IMR-90 (cell line): ENCODE data around the gene LUZP2. TPM values are rescaled to one million over a fixed set of nuclear protein-coding genes. Genes with fewer than 3 reads are reported as not detected.

Source experiments
- ATAC-seq: fragments of 200-7000 bp; cut with Tn5 transposase; 2 replicates; pipeline ENCODE4 v1.9.1; 2020; ENCODE audit warnings: low read depth, mild to moderate bottlenecking, moderate library complexity
- BruUV-seq: library from RNA; stranded (reverse); fragments of 400-500 nt; replicated peaks from 2 replicates; lab custom pipeline; 2021; lab: Mats Ljungman, UMichigan
- CTCF ChIA-PET: fragments of 300-600 bp; formaldehyde crosslinking; extraction: SDS; loops from one replicate; lab custom pipeline; 2021; ENCODE audit warnings: antibody characterized with exemption; lab: Yijun Ruan, JAX
- POLR2A ChIA-PET: fragments of 300-600 bp; sonication (Branson Sonifier 250); formaldehyde crosslinking; loops from one replicate; lab custom pipeline; 2022; ENCODE audit warnings: antibody characterized with exemption; ENCODE audit not compliant: unreplicated experiment; lab: Charles Lee
- DNase-seq: peaks from one replicate; pipeline ENCODE4 v3.0.0; 2013
- H2AFZ ChIP-seq: replicated peaks from 2 replicates; pipeline ENCODE3; 2013; ENCODE audit warnings: low read length, mild to moderate bottlenecking; ENCODE audit not compliant: poor library complexity
- H2AK5ac ChIP-seq: 2 replicates; pipeline ENCODE4 v1.6.1; 2013; ENCODE audit warnings: low read depth, low read length, inconsistent platforms
- H2AK9ac ChIP-seq: replicated peaks from 2 replicates; pipeline ENCODE3; 2013; ENCODE audit warnings: mild to moderate bottlenecking, low read depth, low read length, moderate library complexity; ENCODE audit not compliant: poor library complexity
- H2BK120ac ChIP-seq: 2 replicates; pipeline ENCODE4 v1.6.1; 2013; ENCODE audit warnings: low read depth, low read length, inconsistent platforms
- H2BK15ac ChIP-seq: 3 replicates; pipeline ENCODE4 v1.6.1; 2013; ENCODE audit warnings: low read depth, low read length, inconsistent platforms
- H2BK20ac ChIP-seq: 2 replicates; pipeline ENCODE4 v1.6.1; 2013; ENCODE audit warnings: low read depth, mild to moderate bottlenecking, inconsistent platforms, low read length, moderate library complexity
- H2BK5ac ChIP-seq: 2 replicates; pipeline ENCODE4 v1.6.1; 2013; ENCODE audit warnings: mild to moderate bottlenecking, low read depth, low read length, inconsistent platforms; ENCODE audit not compliant: poor library complexity, severe bottlenecking
- H3K14ac ChIP-seq: replicated peaks from 2 replicates; pipeline ENCODE4 v1.6.1; 2013; ENCODE audit warnings: low read depth, low read length, inconsistent platforms
- H3K18ac ChIP-seq: 2 replicates; pipeline ENCODE4 v1.6.1; 2013; ENCODE audit warnings: low read depth, low read length, control low read depth
- H3K23ac ChIP-seq: 2 replicates; pipeline ENCODE4 v1.6.1; 2013; ENCODE audit warnings: low read depth, low read length, inconsistent platforms
- H3K27ac ChIP-seq: 2 replicates; pipeline ENCODE4 v1.5.1; 2013; ENCODE audit warnings: mild to moderate bottlenecking, control low read depth, low read length; ENCODE audit not compliant: insufficient read depth
- H3K27me3 ChIP-seq: 2 replicates; pipeline ENCODE4 v1.6.1; 2013; ENCODE audit warnings: low read length; ENCODE audit not compliant: control insufficient read depth, insufficient read depth
- H3K36me3 ChIP-seq: 2 replicates; pipeline ENCODE4 v1.6.1; 2013; ENCODE audit warnings: low read length, mixed read lengths; ENCODE audit not compliant: control insufficient read depth, insufficient read depth
- H3K4ac ChIP-seq: 2 replicates; pipeline ENCODE4 v1.6.1; 2013; ENCODE audit warnings: low read depth, low read length, inconsistent platforms
- H3K4me1 ChIP-seq: 2 replicates; pipeline ENCODE4 v1.6.1; 2013; ENCODE audit warnings: low read length, mixed read lengths; ENCODE audit not compliant: control insufficient read depth, insufficient read depth
- H3K4me2 ChIP-seq: 2 replicates; pipeline ENCODE4 v1.6.1; 2013; ENCODE audit warnings: low read depth, mild to moderate bottlenecking, control low read depth, low read length, moderate library complexity
- H3K4me3 ChIP-seq: 2 replicates; pipeline ENCODE4 v1.5.1; 2013; ENCODE audit warnings: low read depth, mild to moderate bottlenecking, control low read depth, low read length, moderate library complexity; ENCODE audit not compliant: insufficient read depth
- H3K56ac ChIP-seq: 2 replicates; pipeline ENCODE4 v1.6.1; 2013; ENCODE audit warnings: low read length, inconsistent platforms; ENCODE audit not compliant: insufficient read depth; ENCODE audit errors: extremely low read depth
- H3K79me1 ChIP-seq, 2 experiments: 2 replicates each; pipeline ENCODE4 v1.6.1; 2013; ENCODE audit warnings: low read length in 2 of 2, inconsistent platforms in 1 of 2, low read depth in 1 of 2
- H3K9ac ChIP-seq: 2 replicates; pipeline ENCODE4 v1.6.1; 2013; ENCODE audit warnings: low read depth, low read length, control low read depth
- H3K9me1 ChIP-seq: 2 replicates; pipeline ENCODE4 v1.6.1; 2013; ENCODE audit warnings: low read length, inconsistent platforms; ENCODE audit not compliant: insufficient read depth
- H3K9me3 ChIP-seq: 2 replicates; pipeline ENCODE4 v1.6.1; 2013; ENCODE audit warnings: low read length; ENCODE audit not compliant: control insufficient read depth, insufficient read depth
- H4K20me1 ChIP-seq: 2 replicates; pipeline ENCODE4 v1.6.1; 2013; ENCODE audit warnings: low read length, inconsistent platforms; ENCODE audit not compliant: insufficient read depth
- H4K5ac ChIP-seq: 2 replicates; pipeline ENCODE4 v1.6.1; 2013; ENCODE audit warnings: mild to moderate bottlenecking, low read depth, low read length, control low read depth
- H4K8ac ChIP-seq, 2 experiments: 2 replicates each; pipeline ENCODE4 v1.6.1; 2013; ENCODE audit warnings: low read depth in 2 of 2, low read length in 2 of 2, control low read depth in 1 of 2, inconsistent platforms in 1 of 2
- H4K91ac ChIP-seq: 2 replicates; pipeline ENCODE4 v1.6.1; 2013; ENCODE audit warnings: low read depth, low read length, inconsistent platforms; ENCODE audit not compliant: insufficient read depth
- BHLHE40 ChIP-seq: fragments of 150-350 bp; IDR thresholded peaks from 2 replicates; pipeline ENCODE4 v1.6.1; 2016; ENCODE audit warnings: mild to moderate bottlenecking, low read depth, low read length
- CEBPB ChIP-seq: IDR thresholded peaks from 2 replicates; pipeline ENCODE4 v1.6.1; 2012; ENCODE audit warnings: low read depth, low read length, improper control_type of control experiment
- CHD1 ChIP-seq: IDR thresholded peaks from 2 replicates; pipeline ENCODE4 v1.6.1; 2012; ENCODE audit warnings: low read depth, low read length, improper control_type of control experiment
- ELK1 ChIP-seq: fragments of 150-350 bp; IDR thresholded peaks from 2 replicates; pipeline ENCODE4 v1.6.1; 2016; ENCODE audit warnings: low read depth, mild to moderate bottlenecking, low read length, moderate library complexity, borderline replicate concordance
- FOS ChIP-seq: fragments of 150-350 bp; IDR thresholded peaks from 2 replicates; pipeline ENCODE4 v1.6.1; 2016; ENCODE audit warnings: low read depth, low read length
- MAFK ChIP-seq: IDR thresholded peaks from 2 replicates; pipeline ENCODE4 v1.6.1; 2012; ENCODE audit warnings: low read depth, low read length, improper control_type of control experiment
- MAZ ChIP-seq: IDR thresholded peaks from 2 replicates; pipeline ENCODE4 v1.6.1; 2012; ENCODE audit warnings: low read depth, mild to moderate bottlenecking, low read length, improper control_type of control experiment, moderate library complexity, borderline replicate concordance
- MXI1 ChIP-seq: IDR thresholded peaks from 2 replicates; pipeline ENCODE4 v1.6.1; 2012; ENCODE audit warnings: low read depth, mild to moderate bottlenecking, low read length, moderate library complexity, borderline replicate concordance
- NFE2L2 ChIP-seq: fragments of 150-350 bp; IDR thresholded peaks from 2 replicates; pipeline ENCODE4 v1.6.1; 2016; ENCODE audit warnings: low read depth, mild to moderate bottlenecking, low read length
- POLR2A ChIP-seq: IDR thresholded peaks from 2 replicates; pipeline ENCODE4 v1.6.1; 2012; ENCODE audit warnings: mild to moderate bottlenecking, low read depth, low read length
- RAD21 ChIP-seq: IDR thresholded peaks from 2 replicates; pipeline ENCODE4 v1.6.1; 2012; ENCODE audit warnings: low read length, improper control_type of control experiment
- RCOR1 ChIP-seq: IDR thresholded peaks from 2 replicates; pipeline ENCODE4 v1.6.1; 2012; ENCODE audit warnings: mild to moderate bottlenecking, low read length, improper control_type of control experiment; ENCODE audit not compliant: insufficient replicate concordance
- RFX5 ChIP-seq: IDR thresholded peaks from 2 replicates; pipeline ENCODE4 v1.8.0; 2012; ENCODE audit warnings: low read depth, mild to moderate bottlenecking, low read length, moderate library complexity
- SMC3 ChIP-seq: fragments of 150-350 bp; IDR thresholded peaks from 2 replicates; pipeline ENCODE4 v1.6.1; 2016; ENCODE audit warnings: low read depth, mild to moderate bottlenecking, antibody characterized with exemption, low read length, moderate library complexity
- USF2 ChIP-seq: fragments of 150-350 bp; IDR thresholded peaks from 2 replicates; pipeline ENCODE4 v1.6.1; 2017; ENCODE audit warnings: mild to moderate bottlenecking, antibody characterized with exemption, low read length, low read depth
- WGBS, 2 experiments: methylation state at CpG; one replicate each; pipeline versions ENCODE4 v1.1.5 to v1.1.7; 2013; ENCODE audit warnings: missing lambda C conversion rate in 2 of 2; ENCODE audit not compliant: insufficient read length in 1 of 2; ENCODE audit errors: extremely low coverage in 2 of 2; 5-methylcytosine and 5-hydroxymethylcytosine counted together
- dilution Hi-C: fragments of 300-500 bp; cut with HindIII; formaldehyde crosslinking; loops from one replicate; pipeline ENCODE4 v1.14.3; 2018; ENCODE audit warnings: low sequenced_read_pairs; ENCODE audit not compliant: unreplicated experiment
- in situ Hi-C: fragments of 300-500 bp; cut with MboI; formaldehyde crosslinking; loops from 3 replicates; pipeline ENCODE4 v1.14.3; 2019; ENCODE audit warnings: low sequenced_read_pairs, inconsistent platforms, mixed read lengths
- intact Hi-C: fragments of 100-400 bp; cut with micrococcal nuclease; formaldehyde crosslinking; loops from 2 replicates; pipeline ENCODE4 v1.10.0; 2022
- polyA plus RNA-seq, 3 experiments: library from polyadenylated mRNA; depleted of rRNA; stranded (reverse); fragments of >200 nt; gene quantifications; 2 replicates each; pipeline ENCODE4 v1.2.3, GENCODE V29; 2012; ENCODE audit warnings: low replicate concordance in 1 of 3
- total RNA-seq: library from RNA; depleted of rRNA; stranded (reverse); fragments of >200 nt; gene quantifications from 2 replicates; pipeline ENCODE4 v1.2.3, GENCODE V29; 2012
- TF ChIP-seq, protein P1 (sequence below): conservative IDR thresholded peaks from 2 replicates; pipeline ENCODE4 v1.5.1; 2012; ENCODE audit warnings: mild to moderate bottlenecking, low read depth, low read length, improper control_type of control experiment

Gene LUZP2
- total and polyA plus RNA-seq, 2 of the 4 experiments (the other 2 are of a cell fraction) = 0.89 to 2.0 TPM

DNA sequence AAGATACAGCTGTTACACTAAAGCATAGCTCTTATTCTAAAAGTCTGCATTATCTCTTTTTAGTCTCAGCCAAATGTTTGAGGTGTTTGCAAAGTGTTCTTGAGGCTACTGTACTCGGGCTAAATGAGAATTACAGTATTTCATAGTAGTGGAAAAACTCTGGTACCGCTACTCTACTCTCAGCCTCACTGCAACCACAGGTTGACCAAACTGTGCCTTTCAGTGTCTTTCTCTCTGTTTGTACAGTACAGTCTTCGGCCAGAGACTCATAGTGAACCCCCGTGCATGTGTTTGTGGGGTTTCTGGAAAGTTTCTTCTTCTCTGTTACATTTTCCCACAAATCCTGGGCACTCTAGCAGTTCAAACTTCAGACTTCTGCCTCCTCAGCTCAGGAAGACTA is 7.4 kb upstream of the LUZP2 start:
- ChIA-PET CTCF (interaction anchor here (0.6 kb wide), 1 partner anchor 1160 kb away, joined by 3 read pairs; no protein-coding TSS in a partner anchor), POLR2A (no interaction called here)
- H3K56ac ChIP-seq = no peak overlapping the region

More for the DNA sequence above, 7.4 kb upstream of the LUZP2 start:
- H4K8ac ChIP-seq = no peak overlapping the region
- WGBS, 2 experiments = no CpG with 5 or more reads among the region's 4 CpGs
- H3K27ac ChIP-seq = no peak overlapping the region
- TF ChIP-seq SMC3 (no peak), RAD21 (no peak), FOS (no peak), MXI1 (no peak), POLR2A (no peak), NFE2L2 (no peak), ELK1 (no peak), CEBPB (no peak), CHD1 (no peak), RFX5 (no peak), BHLHE40 (no peak), MAFK (no peak), USF2 (no peak), MAZ (no peak), RCOR1 (no peak)
- TF ChIP-seq, protein P1, sequence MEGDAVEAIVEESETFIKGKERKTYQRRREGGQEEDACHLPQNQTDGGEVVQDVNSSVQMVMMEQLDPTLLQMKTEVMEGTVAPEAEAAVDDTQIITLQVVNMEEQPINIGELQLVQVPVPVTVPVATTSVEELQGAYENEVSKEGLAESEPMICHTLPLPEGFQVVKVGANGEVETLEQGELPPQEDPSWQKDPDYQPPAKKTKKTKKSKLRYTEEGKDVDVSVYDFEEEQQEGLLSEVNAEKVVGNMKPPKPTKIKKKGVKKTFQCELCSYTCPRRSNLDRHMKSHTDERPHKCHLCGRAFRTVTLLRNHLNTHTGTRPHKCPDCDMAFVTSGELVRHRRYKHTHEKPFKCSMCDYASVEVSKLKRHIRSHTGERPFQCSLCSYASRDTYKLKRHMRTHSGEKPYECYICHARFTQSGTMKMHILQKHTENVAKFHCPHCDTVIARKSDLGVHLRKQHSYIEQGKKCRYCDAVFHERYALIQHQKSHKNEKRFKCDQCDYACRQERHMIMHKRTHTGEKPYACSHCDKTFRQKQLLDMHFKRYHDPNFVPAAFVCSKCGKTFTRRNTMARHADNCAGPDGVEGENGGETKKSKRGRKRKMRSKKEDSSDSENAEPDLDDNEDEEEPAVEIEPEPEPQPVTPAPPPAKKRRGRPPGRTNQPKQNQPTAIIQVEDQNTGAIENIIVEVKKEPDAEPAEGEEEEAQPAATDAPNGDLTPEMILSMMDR = no peak
- intact Hi-C loops (no loop called here), in situ Hi-C loops (no loop called here), dilution Hi-C loops (no loop called here)
- H3K14ac ChIP-seq = no peak overlapping the region
- H3K23ac ChIP-seq = no peak overlapping the region
- H3K4ac ChIP-seq = no peak overlapping the region
- no peaks in the 10 kb centered on the region for H3K27me3 ChIP-seq
- H2AFZ ChIP-seq = no peak overlapping the region
- no TSS peak for BruUV-seq
- H2AK5ac ChIP-seq = no peak overlapping the region
- no peaks in the 10 kb centered on the region for H3K9me1 ChIP-seq
- H2BK5ac ChIP-seq = no peak overlapping the region
- H3K4me3 ChIP-seq = no peak overlapping the region
- H3K9me3 ChIP-seq = no peaks in the 10 kb centered on the region
- no peaks in the 10 kb centered on the region for H3K36me3 ChIP-seq
- H3K4me1 ChIP-seq = no peaks in the 10 kb centered on the region
- H2BK20ac ChIP-seq = no peak overlapping the region
- no peak overlapping the region for H3K18ac ChIP-seq
- H4K5ac ChIP-seq = no peak overlapping the region
- no peaks in the 10 kb centered on the region for H3K79me1 ChIP-seq
- DNase-seq (no peak), ATAC-seq (no peak)
- H2BK120ac ChIP-seq = no peak overlapping the region
- no peaks in the 10 kb centered on the region for H4K20me1 ChIP-seq
- no peak overlapping the region for H2AK9ac ChIP-seq
- no peak overlapping the region for H4K91ac ChIP-seq
- H3K9ac ChIP-seq = no peak overlapping the region
- no peak overlapping the region for H3K4me2 ChIP-seq
- no peak overlapping the region for H2BK15ac ChIP-seq
